ENCODE measurements around the gene RTP3.

- TF ChIP-seq POLR2A (IDR thresholded peaks at IDR 0.05) (no peak), CTCF (IDR thresholded peaks at IDR 0.05 in 8 of 11, conservative IDR thresholded peaks at IDR 0.05 in 3 of 11) (no peak), POLR2AphosphoS5 (IDR thresholded peaks at IDR 0.05) (no peak)
Measured at GRCh38 chr3:46542801-46543201, 45.0 kb downstream of the RTP3 start.

Measured in spleen (tissue), 7 donors.